ENCODE results near the gene EPOP.

Gene EPOP

GRCh38 chr17:38705803-38706504 is 31.2 kb upstream of the EPOP start:
- no peak for DNase-seq

GRCh38 chr17:38705523-38705802 is 30.7 kb upstream of the EPOP start:
- no peak for DNase-seq

- peak; percentile 68 for DNase-seq
Measured at GRCh38 chr17:38704606-38705522, 30.1 kb upstream of the EPOP start, which contains the start of gene MLLT6. Gene MLLT6 (plus strand): TSS chr17:38705273. CDS start chr17:38705633, 360 bp downstream.

GRCh38 chr17:38703742-38704605 is 29.2 kb upstream of the EPOP start:
- DNase-seq, result peak; percentile 78

- DNase-seq, result peak; percentile 52
Measured at GRCh38 chr17:38702916-38703741, 28.4 kb upstream of the EPOP start.

GRCh38 chr17:38702166-38702915 is 27.6 kb upstream of the EPOP start:
- no peak for DNase-seq

- peak; percentile 79 for DNase-seq
Measured at GRCh38 chr17:38701504-38702165, 26.9 kb upstream of the EPOP start.

GRCh38 chr17:38698760-38699159 is 24.0 kb upstream of the EPOP start:
- DNase-seq, result no peak

GRCh38 chr17:38697061-38697820 is 22.5 kb upstream of the EPOP start:
- no peak for DNase-seq

- DNase-seq, result no peak
Measured at GRCh38 chr17:38693700-38694329, 19.1 kb upstream of the EPOP start.

- no peak for DNase-seq
Measured at GRCh38 chr17:38691154-38691553, 16.4 kb upstream of the EPOP start.

- DNase-seq, result no peak
Measured at GRCh38 chr17:38690386-38690785, 15.6 kb upstream of the EPOP start.

- DNase-seq, result no peak
Measured at GRCh38 chr17:38687286-38687685, 12.5 kb upstream of the EPOP start.

- DNase-seq, result no peak
Measured at GRCh38 chr17:38685491-38685890, 10.7 kb upstream of the EPOP start.

GRCh38 chr17:38681096-38681495 is 6.3 kb upstream of the EPOP start:
- DNase-seq, result no peak

GRCh38 chr17:38677819-38678218 is 3.1 kb upstream of the EPOP start:
- no peak for DNase-seq

- DNase-seq, result peak; percentile 86
Measured at GRCh38 chr17:38676706-38677504, 2.1 kb upstream of the EPOP start.

GRCh38 chr17:38674014-38674748 is 576 bp downstream of the EPOP start:
- DNase-seq, result peak; percentile 55
